Suppressor macrophage (primary cell): ENCODE data around the gene ASB18.

Source experiments
- DNase-seq, 4 experiments: peaks; one replicate each; pipeline ENCODE4 v3.0.0-alpha.2; 2020 to 2022

The ASB18 gene

GRCh38 chr2:236205867-236206645 lies 58.1 kb downstream of the ASB18 start:
- DNase-seq = peak in 3 of 4 experiments; percentile 6 to 22 (median 12)

DNA sequence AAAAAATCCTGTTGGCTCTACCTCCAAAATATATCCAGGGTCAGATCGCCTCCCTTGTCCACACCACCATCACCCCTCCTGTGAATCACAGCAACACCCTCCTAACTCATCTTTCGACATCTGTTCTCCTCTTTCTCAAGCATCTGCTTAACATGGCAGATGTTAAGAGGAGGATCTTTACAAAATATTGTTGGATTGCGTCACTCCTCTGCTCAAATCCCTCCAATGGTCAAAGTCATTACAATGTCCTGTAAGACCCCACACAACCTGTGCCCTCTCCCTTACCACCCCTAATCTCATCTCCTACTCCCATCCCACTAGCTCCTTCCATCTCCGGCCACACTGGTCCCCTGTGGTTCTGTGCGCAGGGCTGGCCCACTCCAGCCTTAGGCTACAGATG lies 59.3 kb downstream of the ASB18 start:
- no peak for DNase-seq

DNA sequence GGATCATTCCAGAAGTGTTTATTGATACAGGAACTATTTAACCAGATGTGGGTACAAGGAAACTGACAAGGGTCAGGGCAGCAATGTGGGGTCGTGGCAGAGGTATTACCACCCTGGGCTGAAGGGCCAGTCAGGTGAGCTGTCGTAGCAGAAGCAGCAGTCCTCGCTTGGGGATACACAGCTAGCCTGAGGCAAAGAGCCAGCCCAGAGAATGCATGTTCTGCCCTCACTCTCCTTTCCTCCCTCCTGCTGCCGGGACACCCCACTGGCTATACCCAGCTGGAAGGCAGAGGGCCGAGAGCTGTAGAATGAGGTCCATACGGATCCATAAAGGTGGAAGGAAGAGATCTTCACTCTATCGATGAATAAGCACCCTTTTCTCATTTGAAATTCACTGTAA lies 63.8 kb downstream of the ASB18 start:
- DNase-seq = no peak

GRCh38 chr2:236196366-236196765 lies 67.8 kb downstream of the ASB18 start:
- DNase-seq = no peak

GRCh38 chr2:236195726-236196125 lies 68.5 kb downstream of the ASB18 start:
- DNase-seq = no peak

DNA sequence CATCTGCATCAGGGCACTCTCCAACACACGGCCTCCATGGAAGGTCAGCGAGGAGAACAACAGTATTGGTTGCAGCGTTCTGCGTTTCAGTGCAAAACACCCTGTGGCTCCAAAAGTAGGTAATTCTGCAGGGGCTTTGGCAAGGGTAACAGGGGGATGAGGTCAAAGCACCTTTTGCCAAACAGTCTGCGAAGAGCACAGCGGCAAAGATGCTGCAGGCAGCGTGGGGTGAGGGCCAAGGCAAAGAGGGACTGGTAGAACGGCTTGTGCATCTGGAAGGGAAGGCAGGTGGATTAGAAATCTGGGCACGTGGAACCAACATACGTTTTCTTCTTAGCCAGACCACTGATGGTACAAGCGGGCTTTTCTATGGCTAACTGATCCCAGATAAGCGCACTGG lies 69.4 kb downstream of the ASB18 start:
- DNase-seq = no peak

GRCh38 chr2:236193026-236193425 lies 71.2 kb downstream of the ASB18 start:
- DNase-seq = no peak

GRCh38 chr2:236190674-236191073 lies 73.5 kb downstream of the ASB18 start:
- DNase-seq = no peak

GRCh38 chr2:236184701-236185100 lies 79.5 kb downstream of the ASB18 start:
- DNase-seq = no peak

DNA sequence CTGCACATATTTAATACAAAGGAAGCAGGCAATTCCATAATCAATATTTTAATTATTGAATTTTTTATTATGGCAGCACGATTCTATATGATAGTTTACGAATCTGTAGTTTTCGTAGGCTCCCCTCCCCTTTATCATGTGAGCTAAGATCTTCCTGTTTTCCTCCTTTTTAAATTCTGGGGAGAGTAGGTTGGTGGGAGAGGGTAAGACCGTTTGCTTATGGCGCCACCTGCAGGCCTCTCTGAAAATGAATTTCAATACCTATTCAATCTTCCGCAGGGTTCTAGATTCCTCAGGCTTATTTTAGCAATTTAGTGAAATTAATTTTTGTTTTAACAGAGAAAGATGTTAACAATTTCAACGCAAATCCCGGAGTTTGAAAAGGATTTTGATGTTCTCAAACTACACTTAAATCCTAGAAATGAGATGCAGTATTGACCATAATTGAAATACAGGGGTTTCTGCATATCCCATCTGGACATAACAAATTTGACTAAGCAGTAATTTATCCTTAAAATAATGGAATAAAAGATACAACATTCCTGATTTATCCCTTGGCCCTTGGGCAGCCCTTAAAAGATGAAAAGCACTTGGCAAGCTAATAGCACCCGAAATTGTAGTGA lies 83.3 kb downstream of the ASB18 start:
- peak; percentile 74 to 81 (median 78) for DNase-seq

DNA sequence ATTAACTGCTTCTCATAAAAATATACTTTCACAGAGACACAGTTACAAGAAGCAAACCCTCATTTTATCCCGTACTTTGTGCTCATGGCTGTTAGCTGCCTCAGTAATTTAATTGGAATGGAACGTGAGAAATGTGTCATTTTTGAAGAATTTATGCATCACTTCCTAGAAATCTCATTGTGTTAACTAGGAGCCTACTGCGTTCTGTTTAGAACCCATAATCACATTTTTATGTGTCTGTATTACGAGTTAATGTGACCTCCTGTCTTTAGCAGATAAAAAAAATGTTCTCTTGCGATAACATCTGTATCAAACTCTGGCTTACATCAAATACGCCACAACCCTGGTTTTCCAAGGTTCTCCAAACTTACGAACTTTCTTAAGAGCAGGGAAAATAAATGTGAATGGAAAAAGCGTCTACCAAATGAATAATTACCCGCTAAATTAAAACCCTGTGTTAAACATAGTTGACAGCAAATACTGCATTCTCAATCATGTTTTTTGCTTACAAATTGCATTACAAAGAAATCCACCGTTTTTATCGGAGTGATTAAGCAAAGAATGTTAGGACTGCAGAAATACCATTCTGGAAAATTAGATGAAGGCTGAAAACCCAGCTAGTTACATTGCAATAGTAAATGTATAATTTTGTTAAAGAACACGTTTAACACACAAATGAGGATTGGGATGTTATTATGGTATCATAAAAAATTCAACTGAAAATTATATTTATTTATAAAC lies 84.0 kb downstream of the ASB18 start:
- DNase-seq = no peak

GRCh38 chr2:236179236-236180075 lies 84.8 kb downstream of the ASB18 start:
- DNase-seq = no peak

GRCh38 chr2:236178890-236179235 lies 85.3 kb downstream of the ASB18 start:
- no peak for DNase-seq

- DNase-seq = peak; percentile 30 to 70 (median 51)
These were observed 86.0 kb downstream of the ASB18 start for GRCh38 chr2:236177967-236178889.

GRCh38 chr2:236177604-236177966 lies 86.6 kb downstream of the ASB18 start:
- peak in 2 of 4 experiments; percentile 16 to 37 for DNase-seq

DNA sequence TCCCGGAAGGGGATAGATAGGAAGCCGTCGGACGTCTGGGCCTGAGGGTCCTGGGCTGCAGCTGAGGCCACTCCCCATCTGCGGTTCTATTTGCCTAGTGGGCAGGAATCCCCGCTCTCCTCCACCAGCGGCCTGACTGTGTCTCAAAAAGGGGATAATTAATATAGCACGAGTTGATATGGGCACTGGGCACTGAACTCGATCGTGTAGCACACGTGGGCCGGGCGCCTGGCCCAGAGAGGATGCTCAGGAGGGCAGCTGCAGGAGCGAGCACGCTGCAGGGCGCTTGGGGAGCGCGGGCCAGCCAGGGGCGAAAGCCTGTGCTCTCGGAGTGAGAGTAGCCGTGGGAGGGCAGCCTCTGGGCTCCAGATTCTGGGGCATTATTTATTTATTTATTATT lies 87.3 kb downstream of the ASB18 start:
- DNase-seq = no peak

- DNase-seq = peak in 1 of 4 experiments; percentile 44
These were observed 87.8 kb downstream of the ASB18 start for GRCh38 chr2:236176417-236176816.

- DNase-seq = peak; percentile 81 to 89 (median 88)
These were observed 88.6 kb downstream of the ASB18 start for GRCh38 chr2:236175548-236176150.

DNA sequence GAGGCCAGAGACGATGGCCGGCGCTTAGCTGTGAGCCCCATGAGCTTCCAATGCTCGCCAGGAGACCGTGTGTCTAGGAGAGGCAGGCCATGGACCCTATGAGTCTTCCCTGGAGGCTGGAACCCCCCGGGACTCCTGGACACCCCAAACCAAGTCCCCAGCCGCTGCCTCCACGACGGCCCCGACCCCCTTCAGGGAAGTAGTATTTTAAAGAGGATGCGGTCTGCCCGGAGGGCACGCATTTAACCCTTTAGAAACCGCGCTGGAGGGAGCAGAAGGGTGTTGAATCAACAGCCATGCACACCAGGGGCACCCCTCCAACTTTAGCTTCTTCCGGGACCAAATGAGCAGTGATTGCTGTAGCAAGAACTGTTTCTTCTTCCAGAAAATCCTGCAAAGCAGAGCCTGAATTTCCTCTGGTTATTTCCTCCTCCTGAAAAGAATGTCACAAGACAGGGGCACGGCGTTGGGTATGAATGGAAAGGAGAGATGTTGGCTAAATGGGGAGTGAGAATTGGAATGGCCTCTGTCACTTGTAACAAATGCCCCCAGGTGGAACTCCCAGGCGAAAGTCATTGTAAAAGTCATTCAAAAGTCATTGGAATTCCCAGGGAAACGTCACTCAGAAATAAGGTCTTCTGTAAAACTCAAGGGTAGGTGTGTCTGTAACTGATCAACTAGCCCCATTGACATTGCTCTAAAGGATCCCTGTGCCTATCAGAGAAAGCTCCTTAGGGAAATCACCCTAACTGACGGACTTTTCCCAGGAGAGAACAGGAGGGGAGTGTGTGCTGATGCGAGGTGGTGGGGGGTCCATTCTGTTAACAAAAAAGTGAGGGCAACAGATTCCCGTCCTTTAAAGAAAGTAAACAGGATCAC lies 90.2 kb downstream of the ASB18 start:
- DNase-seq = no peak
